Stimulated activated naive CD8-positive, alpha-beta T cell treated with anti-CD3 and anti-CD28 coated beads, Interleukin-15, amount 100 ng/mL, for 72 hours (primary cell): ENCODE data around the gene FANCC.

Experiments used
- ATAC-seq: fragments of 150-1000 bp; cut with Tn5 transposase; 2 replicates; pipeline ENCODE4 v1.10.0; 2021; ENCODE audit warnings: mild to moderate bottlenecking, moderate library complexity
- DNase-seq, 2 donors: peaks; one replicate each; pipeline ENCODE4 v3.0.0; 2021 to 2022
- H3K27ac Mint-ChIP-seq, 2 donors: one replicate each; pipeline ENCODE4 v1.8.0; 2022; ENCODE audit warnings: mild to moderate bottlenecking in 2 of 2, mixed read lengths in 2 of 2, moderate library complexity in 2 of 2
- H3K27me3 Mint-ChIP-seq: one replicate; pipeline ENCODE4 v1.8.0; 2022; ENCODE audit warnings: mixed read lengths
- H3K4me1 Mint-ChIP-seq: one replicate; pipeline ENCODE4 v1.8.0; 2022; ENCODE audit warnings: mild to moderate bottlenecking, mixed read lengths
- H3K4me3 Mint-ChIP-seq, 2 donors: one replicate each; pipeline ENCODE4 v1.8.0; 2022; ENCODE audit warnings: mild to moderate bottlenecking in 2 of 2, mixed read lengths in 2 of 2, moderate library complexity in 1 of 2
- H3K9me3 Mint-ChIP-seq, 2 donors: one replicate each; pipeline ENCODE4 v1.8.0; 2022; ENCODE audit warnings: mixed read lengths in 2 of 2

FANCC gene

DNA sequence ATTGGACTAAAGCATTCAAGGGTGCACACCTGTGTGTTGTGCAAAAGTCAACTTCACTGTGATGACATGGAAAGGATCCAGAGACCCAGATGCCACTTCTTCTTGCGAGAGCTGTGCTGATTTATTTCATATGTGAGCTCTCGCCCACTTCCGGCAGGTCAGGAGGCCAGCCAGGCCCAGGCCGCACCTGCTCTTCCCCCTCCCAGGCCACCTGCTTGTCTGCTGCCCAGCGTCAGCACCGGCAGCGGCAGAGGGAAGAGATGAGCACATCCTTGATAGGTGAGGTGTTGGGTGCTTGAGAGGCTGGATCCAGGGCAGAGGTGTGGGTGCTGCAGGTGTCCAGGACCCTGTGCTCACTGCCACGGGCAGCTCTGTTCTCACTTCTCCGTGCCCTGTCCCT lies 242.9 kb downstream of the FANCC start:
- Mint-ChIP-seq H3K27ac (no peak overlapping the region), H3K4me3 (no peak overlapping the region)
- no peak for ATAC-seq

DNA sequence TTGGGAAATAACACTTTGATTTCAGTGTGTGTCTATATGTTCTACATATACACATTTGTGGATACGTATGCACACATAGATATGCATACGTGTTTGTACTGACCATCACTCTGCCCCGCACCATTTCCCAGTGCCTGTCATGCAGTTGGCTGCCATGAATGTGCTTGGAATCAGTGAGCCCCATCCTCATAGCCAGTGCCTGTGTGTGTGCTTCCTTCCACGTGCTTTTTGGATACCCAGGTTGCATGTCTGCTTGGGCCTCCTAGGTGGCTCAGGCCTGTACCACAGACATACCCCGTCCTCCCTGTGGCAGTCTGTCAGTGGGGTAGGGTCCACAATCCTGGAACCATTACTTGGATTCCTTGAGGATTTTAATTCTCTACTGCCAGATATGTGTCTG lies 243.6 kb downstream of the FANCC start:
- no peak for ATAC-seq
- H3K27ac Mint-ChIP-seq: no peak overlapping the region
- no peaks in the 10 kb centered on the region for H3K4me1 Mint-ChIP-seq

More for the DNA sequence above, 242.9 kb downstream of the FANCC start:
- no peaks in the 10 kb centered on the region for H3K9me3 Mint-ChIP-seq
- no peak for DNase-seq
- no peaks in the 10 kb centered on the region for H3K4me1 Mint-ChIP-seq
- H3K27me3 Mint-ChIP-seq: no peaks in the 10 kb centered on the region

GRCh38 chr9:95073042-95073607 lies 244.4 kb downstream of the FANCC start:
- no peak overlapping the region for H3K27ac Mint-ChIP-seq
- no peaks in the 10 kb centered on the region for H3K27me3 Mint-ChIP-seq
- H3K4me1 Mint-ChIP-seq: no peaks in the 10 kb centered on the region
- DNase-seq: no peak
- no peaks in the 10 kb centered on the region for H3K9me3 Mint-ChIP-seq
- ATAC-seq: no peak
- H3K4me3 Mint-ChIP-seq: no peak overlapping the region

More for the DNA sequence above, 243.6 kb downstream of the FANCC start:
- H3K27me3 Mint-ChIP-seq: no peaks in the 10 kb centered on the region
- H3K9me3 Mint-ChIP-seq: no peaks in the 10 kb centered on the region
- no peak overlapping the region for H3K4me3 Mint-ChIP-seq
- no peak for DNase-seq

DNA sequence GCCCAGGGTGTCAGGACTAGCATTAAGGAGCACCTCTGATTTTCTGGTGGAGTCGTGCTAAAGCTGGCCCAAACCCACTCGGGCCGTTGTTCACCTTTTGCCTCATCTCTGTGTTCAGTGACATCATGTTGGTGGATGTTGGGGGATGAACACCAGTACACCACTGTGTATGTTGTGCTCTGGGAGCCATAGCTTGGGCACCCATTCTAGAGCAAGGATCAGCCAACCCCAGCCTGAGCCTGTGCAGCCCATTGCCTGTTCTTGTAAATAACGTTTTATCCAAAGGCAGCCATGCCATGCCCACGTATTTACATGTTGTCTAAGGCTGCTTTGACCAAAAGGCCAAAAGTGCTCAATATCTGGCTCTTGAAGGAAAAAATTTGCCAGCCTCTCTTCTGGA lies 245.6 kb downstream of the FANCC start:
- H3K4me1 Mint-ChIP-seq: no peaks in the 10 kb centered on the region
- H3K27ac Mint-ChIP-seq: no peak overlapping the region
- H3K4me3 Mint-ChIP-seq: no peak overlapping the region
- ATAC-seq (no peak), DNase-seq (no peak)
- no peaks in the 10 kb centered on the region for H3K9me3 Mint-ChIP-seq
- H3K27me3 Mint-ChIP-seq: no peaks in the 10 kb centered on the region

DNA sequence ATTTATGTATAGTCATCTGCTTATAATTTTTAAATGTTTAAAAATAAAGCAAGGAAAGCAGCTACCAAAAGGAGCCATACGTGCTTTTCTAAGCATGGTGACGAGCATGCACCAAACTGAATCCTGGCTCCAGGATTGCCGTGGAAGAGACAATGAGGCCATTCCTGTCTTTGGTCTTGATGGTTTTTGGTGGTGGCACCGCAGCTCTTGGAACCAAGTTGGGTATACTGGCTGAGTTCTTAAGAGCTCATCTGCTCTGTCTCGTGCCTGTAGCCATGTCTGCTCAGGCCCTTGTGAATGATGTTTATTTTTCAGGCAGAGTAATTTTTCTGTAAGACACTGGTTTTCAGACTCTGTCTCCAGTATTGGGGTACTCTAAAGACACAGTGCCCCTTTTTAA lies 246.1 kb downstream of the FANCC start:
- ATAC-seq: no peak
- H3K27me3 Mint-ChIP-seq: no peaks in the 10 kb centered on the region
- no peak for DNase-seq
- no peaks in the 10 kb centered on the region for H3K9me3 Mint-ChIP-seq
- no peak overlapping the region for H3K4me3 Mint-ChIP-seq
- no peaks in the 10 kb centered on the region for H3K4me1 Mint-ChIP-seq
- no peak overlapping the region for H3K27ac Mint-ChIP-seq

DNA sequence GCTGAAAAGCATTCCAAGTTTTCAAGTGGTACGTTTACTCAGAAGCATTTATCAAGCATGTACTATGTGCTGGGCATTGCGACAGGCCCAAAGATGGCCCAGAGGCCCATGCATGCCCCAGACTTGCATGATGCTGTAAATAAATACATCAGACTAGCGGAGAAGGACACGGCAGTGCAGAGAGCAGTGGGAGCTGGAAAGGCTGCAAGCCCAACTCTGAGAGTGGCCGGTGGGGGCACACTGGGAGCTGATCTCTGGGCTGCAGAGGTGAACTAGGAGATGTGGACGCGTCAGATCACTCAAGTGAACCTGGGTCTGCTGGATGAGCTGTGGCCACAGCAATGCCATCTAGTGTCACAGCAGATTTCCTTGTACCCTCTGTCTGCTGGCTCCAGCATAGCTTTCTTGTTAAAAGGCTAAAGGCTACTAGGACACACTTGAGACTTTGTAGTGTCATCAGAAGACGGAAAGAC lies 246.9 kb downstream of the FANCC start:
- ATAC-seq: no peak
- Mint-ChIP-seq H3K4me3 (no peak overlapping the region), H3K9me3 (no peaks in the 10 kb centered on the region), H3K27me3 (no peaks in the 10 kb centered on the region), H3K4me1 (no peaks in the 10 kb centered on the region), H3K27ac (no peak overlapping the region)
- no peak for DNase-seq

GRCh38 chr9:95067897-95068296 lies 249.6 kb downstream of the FANCC start:
- no peaks in the 10 kb centered on the region for H3K4me1 Mint-ChIP-seq
- DNase-seq (no peak), ATAC-seq (no peak)
- H3K27ac Mint-ChIP-seq: no peak overlapping the region
- no peaks in the 10 kb centered on the region for H3K9me3 Mint-ChIP-seq
- H3K27me3 Mint-ChIP-seq: no peaks in the 10 kb centered on the region
- H3K4me3 Mint-ChIP-seq: no peak overlapping the region

DNA sequence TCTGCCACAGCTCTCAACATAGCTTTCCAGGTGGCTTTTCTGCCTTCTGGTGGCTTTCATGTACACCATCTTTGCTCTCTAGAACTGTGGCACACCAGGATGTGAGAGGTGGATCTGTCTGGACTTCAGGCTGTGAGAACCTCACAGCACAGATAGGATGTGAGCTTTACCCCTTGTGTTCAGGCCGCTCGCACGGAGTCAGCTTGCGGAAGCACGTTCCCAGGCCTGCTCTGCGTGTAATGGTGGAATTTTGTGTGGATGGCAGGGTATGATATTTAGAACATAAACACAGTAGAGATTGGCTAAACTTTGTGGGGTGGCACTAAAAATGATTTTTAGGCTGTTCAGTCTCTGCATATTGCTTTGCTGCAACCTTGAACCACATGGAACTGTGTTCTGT lies 250.5 kb downstream of the FANCC start:
- peak overlapping the region in 1 of 2 donors; percentile 90 for H3K27ac Mint-ChIP-seq
- no peak overlapping the region for H3K4me3 Mint-ChIP-seq
- no peaks in the 10 kb centered on the region for H3K27me3 Mint-ChIP-seq
- H3K4me1 Mint-ChIP-seq: no peaks in the 10 kb centered on the region
- no peaks in the 10 kb centered on the region for H3K9me3 Mint-ChIP-seq
- no peak for ATAC-seq
- DNase-seq: no peak

- H3K27me3 Mint-ChIP-seq: no peaks in the 10 kb centered on the region
- DNase-seq: no peak
- ATAC-seq: no peak
- no peaks in the 10 kb centered on the region for H3K9me3 Mint-ChIP-seq
- H3K4me3 Mint-ChIP-seq: no peak overlapping the region
- H3K27ac Mint-ChIP-seq: no peak overlapping the region
- no peaks in the 10 kb centered on the region for H3K4me1 Mint-ChIP-seq
These were observed 252.3 kb downstream of the FANCC start for GRCh38 chr9:95065224-95065623.

DNA sequence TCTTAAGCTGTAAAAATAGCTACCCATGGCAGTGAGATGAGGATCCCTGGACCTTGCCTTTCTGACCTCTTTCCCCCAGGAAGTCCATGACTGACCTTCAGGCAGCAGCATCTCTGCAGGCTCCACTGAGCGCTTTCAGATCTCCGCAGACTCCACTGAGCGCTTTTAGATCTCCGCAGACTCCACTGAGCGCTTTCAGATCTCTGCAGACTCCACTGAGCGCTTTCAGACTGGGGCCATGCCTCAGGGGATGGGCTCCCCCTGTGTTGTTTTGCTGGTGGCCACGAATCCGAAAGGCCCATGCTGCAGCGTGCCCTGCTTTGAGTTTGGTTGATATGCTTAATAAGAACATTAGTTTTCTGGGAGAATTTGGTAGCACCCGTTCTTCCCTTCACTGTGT lies 254.2 kb downstream of the FANCC start:
- ATAC-seq: no peak
- no peaks in the 10 kb centered on the region for H3K9me3 Mint-ChIP-seq
- no peak for DNase-seq

GRCh38 chr9:95062596-95063065 lies 254.9 kb downstream of the FANCC start:
- no peak overlapping the region for H3K4me3 Mint-ChIP-seq
- no peaks in the 10 kb centered on the region for H3K4me1 Mint-ChIP-seq
- H3K27ac Mint-ChIP-seq: no peak overlapping the region
- no peaks in the 10 kb centered on the region for H3K9me3 Mint-ChIP-seq
- no peak for ATAC-seq
- DNase-seq: no peak
- H3K27me3 Mint-ChIP-seq: no peaks in the 10 kb centered on the region

More for the DNA sequence above, 254.2 kb downstream of the FANCC start:
- H3K27me3 Mint-ChIP-seq: no peaks in the 10 kb centered on the region
- H3K4me3 Mint-ChIP-seq: no peak overlapping the region
- no peaks in the 10 kb centered on the region for H3K4me1 Mint-ChIP-seq
- no peak overlapping the region for H3K27ac Mint-ChIP-seq

DNA sequence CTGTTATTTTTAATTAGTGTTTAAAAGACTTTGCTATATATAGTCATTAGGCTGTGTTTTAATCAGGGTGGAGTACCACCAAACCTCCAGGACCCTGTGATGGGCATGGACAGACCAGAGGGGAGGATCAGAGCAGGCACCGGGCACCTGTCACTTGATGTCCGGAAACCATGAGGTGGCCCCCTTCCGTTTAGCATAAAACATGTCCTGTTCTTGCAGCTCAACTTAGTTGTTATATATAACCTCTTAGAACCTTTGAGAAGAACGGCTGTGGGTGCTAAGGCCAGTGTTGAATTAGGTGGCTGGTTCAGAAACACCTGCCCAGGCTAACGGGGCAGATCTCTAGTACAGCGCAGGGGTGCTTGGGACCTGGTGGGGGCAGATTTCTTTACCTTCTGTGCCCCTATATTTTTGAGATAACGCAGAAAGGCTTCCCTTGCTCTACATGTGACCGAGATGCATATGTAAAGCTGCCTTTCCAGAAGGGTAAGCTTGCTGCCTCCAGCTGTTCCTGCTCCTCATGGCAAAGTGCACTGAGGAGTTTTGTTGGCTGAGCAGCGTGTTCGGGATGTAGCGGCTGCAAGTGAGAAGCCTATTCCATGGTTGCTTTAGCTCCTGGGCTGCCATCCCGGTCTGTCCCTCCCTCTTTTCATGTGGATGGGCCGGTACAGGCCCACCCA lies 255.5 kb downstream of the FANCC start:
- no peak overlapping the region for H3K4me3 Mint-ChIP-seq
- ATAC-seq: no peak
- H3K27ac Mint-ChIP-seq: no peak overlapping the region
- H3K27me3 Mint-ChIP-seq: no peaks in the 10 kb centered on the region
- no peaks in the 10 kb centered on the region for H3K4me1 Mint-ChIP-seq
- no peaks in the 10 kb centered on the region for H3K9me3 Mint-ChIP-seq
- no peak for DNase-seq

GRCh38 chr9:95060916-95061315 lies 256.6 kb downstream of the FANCC start:
- Mint-ChIP-seq H3K4me3 (no peak overlapping the region), H3K27ac (no peak overlapping the region), H3K9me3 (no peaks in the 10 kb centered on the region), H3K4me1 (no peaks in the 10 kb centered on the region), H3K27me3 (no peaks in the 10 kb centered on the region)
- ATAC-seq (no peak), DNase-seq (no peak)

GRCh38 chr9:95060234-95060633 lies 257.3 kb downstream of the FANCC start:
- H3K4me3 Mint-ChIP-seq: no peak overlapping the region
- no peaks in the 10 kb centered on the region for H3K4me1 Mint-ChIP-seq
- no peak for ATAC-seq
- no peak overlapping the region for H3K27ac Mint-ChIP-seq
- H3K9me3 Mint-ChIP-seq: no peaks in the 10 kb centered on the region
- no peaks in the 10 kb centered on the region for H3K27me3 Mint-ChIP-seq
- DNase-seq: no peak

GRCh38 chr9:95058795-95059386 lies 258.6 kb downstream of the FANCC start:
- Mint-ChIP-seq H3K4me1 (no peaks in the 10 kb centered on the region), H3K27me3 (no peaks in the 10 kb centered on the region), H3K9me3 (no peaks in the 10 kb centered on the region), H3K27ac (no peak overlapping the region), H3K4me3 (no peak overlapping the region)
- no peak for ATAC-seq
- no peak for DNase-seq

DNA sequence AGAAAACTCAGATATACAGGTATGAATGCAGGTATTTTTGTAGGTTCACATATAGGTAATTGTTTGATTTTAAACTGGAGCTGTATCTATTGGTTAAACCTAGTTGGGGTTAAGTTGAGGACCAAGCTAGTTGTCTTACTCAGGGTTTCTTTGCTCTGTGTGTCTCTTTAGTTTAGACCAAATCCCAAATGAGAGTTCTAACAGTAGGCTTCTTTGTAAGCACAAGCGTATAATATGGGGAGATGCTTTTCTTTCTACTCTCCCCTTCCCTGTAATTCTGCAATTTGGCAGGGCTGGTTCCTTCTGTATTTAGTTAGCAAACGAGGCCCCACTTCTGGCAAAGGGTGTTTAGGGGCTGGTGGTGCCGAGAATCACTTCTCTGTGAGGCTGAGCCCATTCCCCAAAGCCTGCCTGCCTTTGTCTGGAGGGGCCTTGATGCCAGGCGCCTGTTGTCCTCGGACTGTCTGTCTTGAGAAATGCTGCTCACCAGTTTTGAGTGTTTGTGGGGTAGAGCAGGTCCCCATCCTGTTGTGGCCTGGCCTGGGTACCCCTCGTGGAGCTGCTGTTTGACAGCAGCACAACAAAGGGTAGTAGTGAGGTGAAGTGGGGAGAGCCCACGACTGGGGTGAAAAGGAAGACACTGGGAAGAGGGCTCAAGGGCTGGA lies 259.3 kb downstream of the FANCC start:
- Mint-ChIP-seq H3K27ac (no peak overlapping the region), H3K27me3 (no peaks in the 10 kb centered on the region), H3K4me1 (no peaks in the 10 kb centered on the region), H3K9me3 (no peaks in the 10 kb centered on the region), H3K4me3 (no peak overlapping the region)
- no peak for DNase-seq
- no peak for ATAC-seq
